GM06990 (cell line): ENCODE measurements around the gene ARMC7.

Source experiments
- DNase-seq: peaks from one replicate; pipeline ENCODE4 v3.0.0-alpha.2; 2011; ENCODE audit not compliant: insufficient read length; ENCODE audit errors: extremely low read depth
- H3K27me3 ChIP-seq: replicated peaks from 2 replicates; pipeline ENCODE4 v1.6.0; 2011; ENCODE audit warnings: low read length; ENCODE audit not compliant: control insufficient read depth, insufficient read depth
- H3K36me3 ChIP-seq: 2 replicates; pipeline ENCODE4 v1.5.1; 2011; ENCODE audit warnings: low read length; ENCODE audit not compliant: control insufficient read depth, insufficient read depth
- H3K4me3 ChIP-seq: replicated peaks from 2 replicates; pipeline ENCODE4 v1.5.1; 2011; ENCODE audit warnings: low read depth, mild to moderate bottlenecking, control low read depth, low read length
- TF ChIP-seq, protein P1 (sequence below): IDR thresholded peaks from 2 replicates; pipeline ENCODE4 v1.5.1; 2011; ENCODE audit warnings: low read length, control low read depth, mild to moderate bottlenecking, inconsistent platforms; ENCODE audit not compliant: insufficient read depth, poor library complexity, severe bottlenecking

ARMC7 gene

DNA sequence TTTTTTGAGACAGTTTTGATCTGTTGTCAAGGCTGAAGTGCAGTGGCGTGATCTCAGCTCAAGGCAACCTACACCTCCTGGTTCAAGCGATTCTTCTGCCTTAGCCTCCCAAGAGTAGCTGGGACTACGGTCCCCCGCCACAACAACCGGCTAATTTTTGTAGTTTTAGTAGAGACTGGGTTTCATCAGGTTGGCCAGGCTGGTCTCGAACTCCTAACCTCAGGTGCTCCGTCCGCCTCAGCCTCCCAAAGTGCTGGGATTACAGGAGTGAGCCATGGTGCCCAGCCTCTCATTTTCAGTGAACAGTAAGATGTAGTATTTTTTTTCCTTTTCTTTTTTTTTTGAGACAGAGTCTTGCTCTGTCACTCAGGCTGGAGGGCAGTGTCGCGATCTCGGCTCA lies 65.2 kb downstream of the ARMC7 start:
- TF ChIP-seq, protein P1, sequence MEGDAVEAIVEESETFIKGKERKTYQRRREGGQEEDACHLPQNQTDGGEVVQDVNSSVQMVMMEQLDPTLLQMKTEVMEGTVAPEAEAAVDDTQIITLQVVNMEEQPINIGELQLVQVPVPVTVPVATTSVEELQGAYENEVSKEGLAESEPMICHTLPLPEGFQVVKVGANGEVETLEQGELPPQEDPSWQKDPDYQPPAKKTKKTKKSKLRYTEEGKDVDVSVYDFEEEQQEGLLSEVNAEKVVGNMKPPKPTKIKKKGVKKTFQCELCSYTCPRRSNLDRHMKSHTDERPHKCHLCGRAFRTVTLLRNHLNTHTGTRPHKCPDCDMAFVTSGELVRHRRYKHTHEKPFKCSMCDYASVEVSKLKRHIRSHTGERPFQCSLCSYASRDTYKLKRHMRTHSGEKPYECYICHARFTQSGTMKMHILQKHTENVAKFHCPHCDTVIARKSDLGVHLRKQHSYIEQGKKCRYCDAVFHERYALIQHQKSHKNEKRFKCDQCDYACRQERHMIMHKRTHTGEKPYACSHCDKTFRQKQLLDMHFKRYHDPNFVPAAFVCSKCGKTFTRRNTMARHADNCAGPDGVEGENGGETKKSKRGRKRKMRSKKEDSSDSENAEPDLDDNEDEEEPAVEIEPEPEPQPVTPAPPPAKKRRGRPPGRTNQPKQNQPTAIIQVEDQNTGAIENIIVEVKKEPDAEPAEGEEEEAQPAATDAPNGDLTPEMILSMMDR, result no peak
- DNase-seq, result no peak
- peaks cover 21% of the 10 kb centered on the region for H3K36me3 ChIP-seq

DNA sequence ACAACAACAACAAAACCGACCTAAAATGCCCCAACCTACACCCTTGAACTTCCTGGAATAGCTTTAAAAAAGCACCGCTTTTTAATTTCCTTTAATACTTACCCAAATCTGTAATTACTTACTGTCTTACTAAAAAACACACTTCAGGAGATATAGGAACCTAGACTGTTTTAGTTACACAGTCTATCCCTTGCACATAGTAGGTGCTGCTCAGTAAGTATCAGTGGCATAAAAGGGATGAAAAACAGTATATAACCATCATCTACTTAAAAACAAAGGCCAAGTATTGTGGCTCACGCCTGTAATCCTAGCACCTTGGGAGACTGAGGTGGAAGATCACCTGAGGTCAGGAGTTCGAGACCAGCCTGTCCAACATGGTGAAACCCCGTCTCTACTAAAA lies 66.9 kb downstream of the ARMC7 start:
- DNase-seq, result no peak
- no peak overlapping the region for H3K4me3 ChIP-seq
- peaks cover 22% of the 10 kb centered on the region for H3K36me3 ChIP-seq
- TF ChIP-seq, protein P1, result no peak
- no peaks in the 10 kb centered on the region for H3K27me3 ChIP-seq

More for the DNA sequence above, 65.2 kb downstream of the ARMC7 start:
- Histone ChIP-seq H3K4me3 (no peak overlapping the region), H3K27me3 (no peaks in the 10 kb centered on the region)

DNA sequence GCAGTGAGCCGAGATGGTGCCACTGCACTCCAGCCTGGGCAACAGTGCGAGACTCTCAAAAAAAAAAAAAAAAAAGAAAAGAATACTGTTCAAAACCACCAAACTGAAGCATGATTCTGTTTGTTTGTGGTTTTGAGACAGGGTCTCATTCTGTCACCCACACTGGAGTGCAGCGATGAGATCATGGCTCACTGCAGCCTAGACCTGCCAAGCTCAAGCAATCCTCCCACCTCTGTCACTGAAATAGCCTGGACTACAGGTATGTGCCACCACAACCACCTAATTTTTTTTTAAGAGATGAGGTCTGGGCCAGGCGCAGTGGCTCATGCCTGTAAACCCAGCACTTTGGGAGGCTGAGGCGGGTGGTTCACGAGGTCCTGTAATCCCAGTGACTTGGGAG lies 68.7 kb downstream of the ARMC7 start:
- TF ChIP-seq, protein P1, result no peak
- no peaks in the 10 kb centered on the region for H3K27me3 ChIP-seq
- peaks cover 21% of the 10 kb centered on the region for H3K36me3 ChIP-seq
- no peak for DNase-seq
- H3K4me3 ChIP-seq, result no peak overlapping the region
